T-helper 9 cell (primary cell): Measurements from ENCODE around the gene SULF2.
A peak's percentile ranks its signal among the peaks of the same experiment; 100 is the strongest.

Source experiments
- DNase-seq: peaks from one replicate; pipeline ENCODE4 v3.0.0-alpha.2; 2020

Gene SULF2

DNA sequence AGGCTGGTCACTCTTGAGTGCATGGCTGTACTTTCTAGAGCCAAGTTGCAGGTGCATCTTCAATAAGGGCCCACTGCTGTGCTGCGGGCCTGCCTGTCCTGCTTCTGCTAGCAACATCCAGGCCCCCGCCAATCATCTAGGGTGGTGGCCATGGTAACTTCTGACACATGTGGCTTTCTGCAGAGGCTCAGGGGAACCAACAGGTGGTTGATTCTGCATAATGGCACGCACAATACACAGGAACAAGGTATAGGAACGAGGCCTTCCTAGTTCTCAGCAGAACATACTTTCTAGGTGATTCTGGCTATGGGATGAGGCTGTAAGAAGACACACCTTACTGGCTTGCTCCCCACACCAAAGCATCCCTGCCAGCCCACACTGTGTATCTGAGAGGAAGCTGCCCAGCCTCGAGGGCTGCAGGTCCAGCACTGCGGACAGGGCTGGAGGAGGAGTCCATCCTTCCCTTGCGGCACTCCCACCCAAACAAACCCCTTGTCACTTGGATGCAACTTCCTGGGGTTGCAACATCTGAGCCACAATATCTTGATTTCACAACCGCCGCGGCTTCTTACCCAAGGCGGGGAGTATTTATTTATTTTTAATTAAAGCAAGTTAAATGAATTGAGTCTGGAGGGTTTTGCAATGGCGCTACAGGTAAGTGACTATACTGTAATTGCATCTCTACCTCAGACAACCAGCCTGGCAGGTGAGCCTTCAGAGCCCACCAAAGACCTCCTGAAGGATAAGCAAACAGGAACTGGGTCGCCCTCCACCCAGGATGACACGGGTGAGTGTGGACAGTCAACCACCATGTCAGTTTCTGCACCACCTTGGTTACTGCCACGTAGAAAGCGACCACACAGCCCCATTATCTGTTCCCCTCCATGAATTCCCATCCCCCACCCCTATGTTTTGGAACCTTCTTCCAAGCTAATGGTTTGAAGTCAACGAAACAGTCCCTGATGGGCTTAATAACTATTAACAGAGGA lies 49.6 kb downstream of the SULF2 start:
- no peak for DNase-seq

DNA sequence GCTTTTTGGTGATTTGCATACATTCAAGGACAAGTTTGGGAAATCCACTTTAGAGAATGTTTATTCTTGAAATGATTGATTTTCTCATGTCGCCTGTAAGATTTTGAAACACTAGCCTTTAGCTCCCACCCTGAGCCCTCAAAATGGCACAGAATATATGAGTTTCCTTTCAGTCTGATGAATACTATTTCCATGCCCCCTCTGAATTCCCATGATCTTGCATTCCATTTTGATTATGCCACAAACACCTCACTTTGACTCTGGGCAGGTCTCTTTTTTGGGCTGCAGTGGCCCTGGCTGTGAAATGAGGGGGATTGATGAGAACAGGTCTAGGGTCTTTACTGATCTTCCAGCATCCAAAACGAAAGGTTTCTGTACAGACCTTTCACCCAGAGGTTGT lies 50.4 kb downstream of the SULF2 start:
- no peak for DNase-seq

DNA sequence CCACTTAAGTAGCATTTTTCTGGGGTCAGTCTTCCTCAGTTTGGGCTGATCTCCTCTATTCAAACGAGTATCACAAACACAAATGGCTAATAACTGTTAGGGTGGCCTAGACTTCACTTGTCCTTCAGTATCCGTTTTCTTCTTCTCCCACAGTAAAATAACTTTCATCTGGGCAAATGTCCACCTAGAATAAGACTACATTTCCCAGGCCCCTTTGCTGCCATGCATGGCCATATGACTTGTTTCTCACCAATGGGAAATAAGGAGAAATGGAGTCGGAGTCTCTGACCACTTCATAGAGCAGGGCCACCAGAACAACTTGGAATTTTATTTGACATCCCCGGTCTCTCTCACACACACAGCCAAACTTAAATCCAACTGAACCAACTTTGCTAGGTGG lies 51.4 kb downstream of the SULF2 start:
- no peak for DNase-seq

DNA sequence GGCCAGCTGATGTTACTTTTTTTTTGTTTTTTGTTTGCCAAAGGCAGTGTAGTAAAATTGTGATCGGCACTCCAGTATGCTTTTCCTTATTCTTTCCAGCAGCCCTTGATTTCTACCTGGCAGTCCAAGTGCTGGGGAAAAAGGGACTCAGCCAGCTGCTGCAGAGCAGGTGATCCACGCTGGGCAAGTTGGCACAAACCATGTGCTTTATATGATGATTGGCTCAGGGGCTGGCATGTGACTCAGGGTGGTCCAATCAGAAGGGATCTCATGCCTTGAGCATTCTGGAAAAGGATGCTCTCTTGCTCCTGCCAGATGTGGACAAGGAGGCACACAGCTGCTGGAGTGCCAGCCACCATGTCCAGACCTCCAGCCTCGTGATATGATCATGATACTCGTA lies 54.5 kb downstream of the SULF2 start:
- no peak for DNase-seq

DNA sequence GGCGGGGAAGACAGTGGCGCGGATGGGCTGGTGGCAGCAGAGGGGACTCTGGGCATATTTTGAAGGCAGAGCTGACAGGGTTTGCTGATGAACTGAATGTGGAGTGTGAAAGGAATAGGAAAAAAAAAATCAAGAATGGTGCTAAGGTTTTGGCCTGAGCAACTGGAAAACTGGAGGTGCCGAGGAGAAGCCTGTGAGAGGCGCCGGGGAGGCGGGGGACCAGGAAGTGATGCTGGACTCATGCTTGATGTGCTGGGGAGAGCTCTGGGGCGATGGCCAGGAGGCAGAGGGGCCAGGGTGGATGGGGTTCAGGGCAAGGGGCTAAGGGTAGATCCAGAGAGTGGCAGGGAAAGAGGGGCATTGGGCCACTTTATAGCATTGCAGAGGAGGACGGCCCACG lies 55.8 kb downstream of the SULF2 start:
- DNase-seq: no peak

DNA sequence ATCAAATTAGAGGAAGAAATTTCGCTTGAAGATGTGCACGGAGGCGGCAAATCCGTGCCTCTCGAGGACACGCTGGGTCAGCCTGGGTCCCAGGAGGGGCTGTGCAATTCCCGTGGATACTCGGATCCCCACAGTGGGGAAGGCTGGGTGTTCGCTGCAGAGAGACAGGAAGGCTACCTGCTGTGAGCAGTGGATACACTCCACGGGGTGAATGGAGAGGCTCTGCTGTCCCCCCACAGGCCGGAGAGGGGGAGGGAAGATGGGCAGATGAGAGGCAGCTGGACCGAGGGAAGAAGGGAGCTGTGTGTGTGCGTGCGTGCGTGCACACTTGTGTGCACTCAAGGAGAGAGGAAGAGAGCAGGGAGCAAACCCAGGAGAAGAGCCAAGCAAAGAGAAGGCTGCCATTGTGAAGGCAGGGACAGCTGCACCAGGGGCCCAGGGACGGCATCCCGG lies 57.3 kb downstream of the SULF2 start:
- DNase-seq: no peak

DNA sequence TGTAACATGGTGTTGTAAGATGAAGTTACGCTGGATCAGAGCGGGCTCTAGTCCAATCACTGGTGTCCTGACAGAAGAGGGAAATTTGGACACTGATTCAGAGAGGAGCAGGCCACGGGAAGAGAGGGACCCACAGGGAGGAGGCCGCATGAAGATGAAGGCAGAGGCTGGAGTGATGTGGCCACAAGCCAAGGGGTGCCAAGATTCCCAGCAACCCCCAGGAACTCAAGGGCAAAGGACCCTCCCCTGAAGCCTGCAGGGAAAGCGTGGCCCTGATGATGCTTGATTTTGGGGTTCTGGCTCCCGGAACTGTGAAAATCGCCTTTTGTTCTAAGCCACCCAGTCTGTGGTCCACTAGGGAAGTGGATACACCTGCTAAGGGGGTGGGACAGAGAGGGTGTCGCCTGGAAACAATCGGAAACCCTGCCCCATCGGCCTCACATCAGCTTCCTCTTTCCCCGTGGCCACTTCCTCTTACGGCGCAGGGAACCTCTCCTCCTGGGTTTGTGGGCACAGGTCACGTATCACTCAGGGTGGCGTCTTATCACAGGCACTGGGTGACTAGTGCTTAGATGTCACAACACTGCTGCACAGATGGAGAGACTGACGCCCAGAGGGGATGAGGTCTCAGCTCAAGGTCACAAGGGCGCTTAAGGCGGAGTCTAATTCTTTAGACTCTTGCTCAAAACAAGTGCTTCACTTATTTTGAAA lies 58.0 kb downstream of the SULF2 start:
- peak; percentile 49 for DNase-seq

DNA sequence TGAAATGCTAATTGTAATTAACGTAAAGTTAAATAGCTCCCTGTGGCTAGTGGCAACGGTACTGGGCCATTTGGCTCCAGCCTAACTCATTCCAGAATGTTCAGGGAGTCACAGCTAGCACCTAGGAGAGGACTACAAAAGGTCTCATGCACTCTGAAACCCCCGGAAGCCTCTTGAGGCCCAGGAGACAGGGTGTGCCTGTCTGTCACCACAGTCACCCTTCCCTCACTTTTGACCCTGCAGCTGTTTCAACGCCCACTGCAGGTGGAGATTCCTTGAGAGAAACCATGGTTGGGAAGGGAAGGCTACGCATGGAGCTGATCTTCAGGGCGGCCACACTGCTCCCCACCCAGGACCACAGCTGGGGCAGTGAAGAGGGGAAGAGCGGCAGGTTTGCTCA lies 58.6 kb downstream of the SULF2 start:
- DNase-seq: no peak

DNA sequence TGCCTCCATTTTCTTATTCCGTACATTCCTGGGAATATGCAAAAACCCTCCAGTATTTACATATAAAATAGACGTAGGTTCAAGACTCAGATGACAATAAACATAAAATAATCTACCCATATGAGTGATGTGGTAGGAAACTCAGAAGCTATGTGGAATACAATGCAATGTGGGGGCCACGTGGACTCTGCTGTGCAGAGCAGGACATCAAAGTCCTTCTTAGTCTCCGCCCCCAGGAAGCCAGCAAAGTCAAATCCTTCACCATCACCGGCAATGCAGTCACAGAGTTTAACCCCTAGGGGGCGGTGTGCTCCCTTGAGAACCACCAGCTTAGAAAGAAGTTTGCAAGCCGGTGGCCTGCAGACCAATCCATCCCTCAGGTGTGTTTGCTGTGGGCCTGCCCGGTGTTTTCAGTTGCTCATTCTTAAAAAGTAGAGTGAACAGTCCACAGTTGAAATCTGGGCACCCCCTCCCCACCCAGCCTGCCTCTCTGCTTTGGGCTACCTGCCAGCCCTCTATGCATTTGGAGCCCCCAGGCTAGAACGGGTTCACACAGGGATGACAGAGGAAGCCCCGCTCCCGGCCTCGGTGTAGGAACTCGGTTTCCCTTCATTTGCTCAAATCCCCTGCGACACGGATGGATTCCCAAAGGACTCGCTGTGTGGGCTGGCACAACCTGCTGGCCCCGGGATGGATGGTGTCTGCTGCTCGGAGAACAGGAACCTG lies 59.9 kb downstream of the SULF2 start:
- DNase-seq: peak; percentile 65

DNA sequence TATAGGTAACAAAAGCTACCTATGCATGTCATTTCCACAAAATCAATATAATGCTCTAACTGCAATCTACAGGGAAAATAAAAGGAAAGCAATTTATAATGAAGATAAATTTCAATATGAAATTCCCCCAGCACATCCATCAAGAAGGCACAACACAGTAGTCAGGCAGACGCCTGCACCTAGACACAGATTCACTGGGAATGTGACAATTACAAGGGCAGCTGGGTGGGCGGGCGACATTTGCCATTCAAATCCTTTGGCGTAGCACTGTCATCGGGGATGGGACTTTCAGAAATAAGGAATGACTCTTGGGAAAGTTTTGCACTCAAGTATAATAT lies 60.4 kb downstream of the SULF2 start:
- DNase-seq: no peak

DNA sequence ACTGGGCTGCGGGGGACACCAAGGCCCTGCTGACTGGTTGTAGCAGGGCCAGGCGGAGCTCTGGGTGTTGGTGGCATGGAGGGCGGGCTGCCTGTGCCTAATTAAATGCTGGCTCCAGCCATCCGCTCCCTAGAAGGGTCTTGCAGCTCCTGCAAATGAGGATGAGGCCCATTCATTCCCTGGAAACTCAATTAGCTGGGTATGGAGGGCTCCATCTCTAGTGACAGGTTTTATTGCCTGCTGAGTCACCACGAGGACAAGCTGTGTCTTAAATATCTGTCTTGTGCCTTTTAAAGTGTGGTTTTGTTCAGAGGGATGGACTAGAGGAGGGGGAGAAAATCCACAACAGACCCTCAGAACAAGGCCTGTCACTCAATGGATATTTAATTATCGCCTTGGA lies 60.9 kb downstream of the SULF2 start:
- DNase-seq: no peak

DNA sequence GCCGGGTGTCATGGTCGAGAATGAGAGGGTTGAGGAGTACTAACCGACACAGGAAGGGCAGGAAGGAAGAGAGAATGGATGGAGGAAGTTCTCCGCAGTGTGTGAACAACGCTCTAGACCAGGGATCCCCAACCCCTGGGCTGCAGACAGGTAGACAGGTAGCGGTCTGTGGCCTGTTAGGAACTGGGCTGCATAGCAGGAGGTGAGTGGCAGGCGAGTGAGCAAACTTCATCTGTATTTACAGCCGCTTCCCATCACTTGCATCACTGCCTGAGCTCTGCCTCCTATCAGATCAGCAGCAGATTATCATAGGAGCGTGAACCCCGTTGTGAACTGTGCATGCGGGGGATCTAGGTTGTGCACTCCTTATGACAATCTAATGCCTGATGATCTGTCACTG lies 62.0 kb downstream of the SULF2 start:
- DNase-seq: no peak

DNA sequence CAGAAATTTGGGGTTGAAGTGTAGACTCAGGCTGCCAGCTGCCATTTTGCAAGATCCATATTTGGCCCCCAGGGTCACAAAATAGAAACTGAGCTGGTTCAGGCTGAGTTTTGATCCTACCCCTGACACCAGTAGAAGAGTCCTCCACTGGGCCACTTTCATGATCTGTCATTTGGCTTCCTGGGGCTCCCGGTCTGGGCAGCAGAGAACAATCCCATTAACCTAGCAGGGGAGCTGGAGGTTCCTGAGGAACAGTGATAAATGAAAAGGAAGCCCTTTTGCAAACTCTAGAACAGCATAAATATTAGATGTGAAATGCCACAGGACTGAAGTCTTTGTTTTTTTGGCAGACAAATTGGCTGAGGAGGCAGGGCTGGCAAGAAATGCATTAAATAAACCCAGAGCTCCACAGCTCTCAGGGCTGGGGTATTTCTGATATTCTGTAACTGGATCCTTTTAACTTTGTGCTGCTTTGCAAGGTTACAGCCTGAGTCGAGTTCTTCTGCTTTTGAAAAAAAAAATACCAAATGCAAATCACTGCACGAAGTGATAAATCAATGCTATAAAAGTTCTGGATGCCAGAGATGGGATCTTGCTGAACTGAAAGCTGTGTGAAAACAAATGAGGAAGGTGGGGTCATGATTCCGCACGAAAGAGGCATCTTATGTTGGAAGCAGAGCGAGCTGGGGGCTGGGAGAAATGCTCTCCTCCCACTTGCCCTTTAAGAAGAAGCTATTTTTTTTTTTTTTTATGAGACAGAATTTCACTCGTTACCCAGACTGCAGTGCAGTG lies 64.4 kb downstream of the SULF2 start:
- DNase-seq: no peak

DNA sequence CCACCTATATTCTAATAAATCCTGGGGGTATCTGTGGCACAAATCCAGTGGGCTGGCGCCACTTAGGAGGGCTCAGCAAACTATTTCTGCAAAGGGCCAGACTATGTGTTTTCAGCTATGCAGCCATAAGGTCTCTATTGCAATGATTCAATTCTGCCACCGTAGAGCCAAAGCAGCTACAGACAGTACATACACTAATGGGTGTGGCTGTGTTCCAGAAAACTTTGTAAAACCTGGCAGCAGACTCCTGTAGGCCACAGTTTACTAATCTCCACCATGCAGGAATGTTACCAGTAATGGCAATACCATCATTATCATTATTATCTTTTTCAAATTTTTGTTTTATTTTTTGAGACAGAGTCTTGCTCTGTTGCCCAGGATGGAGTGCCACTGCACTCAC lies 65.7 kb downstream of the SULF2 start:
- DNase-seq: no peak

DNA sequence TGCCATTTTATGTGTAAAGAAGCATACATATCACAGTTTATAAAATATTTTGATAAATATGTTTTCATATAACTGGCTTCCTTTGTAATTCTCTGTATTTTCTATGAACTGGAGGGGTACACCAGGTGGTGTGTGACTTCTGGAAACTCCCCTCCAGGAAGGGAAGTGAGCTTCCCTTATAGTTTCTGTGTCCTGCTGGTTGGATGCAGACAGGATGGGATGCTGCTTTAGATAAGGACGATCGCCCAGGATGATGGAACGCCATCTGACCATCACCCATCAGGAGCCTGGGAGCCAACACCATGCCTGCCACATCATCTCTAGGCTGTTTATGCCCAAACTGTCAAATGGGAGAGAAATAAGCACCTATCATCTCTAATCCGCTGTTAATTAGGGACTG lies 66.1 kb downstream of the SULF2 start:
- no peak for DNase-seq

DNA sequence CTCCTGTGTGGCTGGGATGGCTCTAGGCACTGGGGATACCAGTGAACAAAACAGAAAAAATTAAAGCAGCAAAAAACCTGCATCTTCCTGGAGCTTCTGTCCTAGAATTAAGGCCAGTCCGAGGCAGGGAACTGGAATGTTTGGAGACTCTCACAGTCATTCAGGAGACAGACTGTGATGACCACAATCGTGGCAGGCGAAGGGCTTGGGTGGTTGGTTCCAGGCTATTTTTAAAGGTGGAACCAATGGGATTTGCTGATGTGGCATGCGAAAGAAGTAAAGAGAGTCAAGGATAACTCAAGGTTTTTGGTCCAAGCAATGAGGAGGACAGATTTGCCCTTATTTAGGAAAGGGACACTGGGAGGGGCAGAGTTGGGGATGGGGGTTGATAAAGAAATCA lies 66.9 kb downstream of the SULF2 start:
- no peak for DNase-seq

DNA sequence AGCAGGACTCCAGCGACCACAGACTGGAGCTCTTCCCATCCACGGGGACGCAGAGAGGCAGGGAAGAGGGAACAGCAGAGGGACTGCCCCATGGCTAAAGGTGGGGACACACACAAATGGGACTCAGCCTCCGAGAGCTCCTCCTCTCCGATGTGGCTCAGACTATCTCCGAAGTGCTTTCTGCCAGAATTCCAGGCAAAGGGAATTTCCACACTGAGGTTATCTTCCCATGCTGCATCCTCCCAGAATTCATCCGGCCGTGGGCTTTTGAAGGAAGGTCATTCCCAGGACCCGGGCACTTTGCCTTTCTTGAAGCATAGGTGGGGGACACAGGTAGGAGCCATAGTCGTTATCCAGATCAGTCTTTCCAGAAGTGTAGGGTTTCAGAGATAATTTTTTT lies 67.9 kb downstream of the SULF2 start:
- DNase-seq: no peak

DNA sequence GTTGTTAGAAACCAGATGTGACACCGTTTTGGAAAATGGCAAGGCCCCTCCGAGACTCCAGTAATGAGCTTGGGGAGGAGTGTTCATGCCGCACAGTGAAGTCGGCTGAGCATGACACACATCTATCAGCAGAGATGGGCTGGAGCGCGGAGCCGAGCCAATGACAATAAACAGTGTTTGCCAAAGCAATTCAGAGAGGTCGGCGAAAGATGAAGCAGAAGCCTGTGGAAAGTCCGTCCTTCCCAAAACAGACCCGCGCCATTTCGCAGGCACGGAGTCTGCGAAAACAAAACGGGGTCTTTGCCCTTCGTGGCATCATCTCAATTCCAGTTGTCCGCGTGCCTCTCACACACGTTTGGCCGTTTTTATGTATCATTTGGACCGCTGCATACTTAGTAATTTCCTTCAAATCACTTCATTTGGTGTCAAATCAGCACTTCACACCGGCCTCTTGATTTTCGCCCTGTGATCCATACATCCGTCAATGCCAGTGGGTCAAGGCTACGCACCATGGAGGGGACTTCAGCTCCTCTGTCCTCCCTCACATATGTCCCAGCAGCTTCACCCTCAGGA lies 71.3 kb downstream of the SULF2 start:
- DNase-seq: no peak

DNA sequence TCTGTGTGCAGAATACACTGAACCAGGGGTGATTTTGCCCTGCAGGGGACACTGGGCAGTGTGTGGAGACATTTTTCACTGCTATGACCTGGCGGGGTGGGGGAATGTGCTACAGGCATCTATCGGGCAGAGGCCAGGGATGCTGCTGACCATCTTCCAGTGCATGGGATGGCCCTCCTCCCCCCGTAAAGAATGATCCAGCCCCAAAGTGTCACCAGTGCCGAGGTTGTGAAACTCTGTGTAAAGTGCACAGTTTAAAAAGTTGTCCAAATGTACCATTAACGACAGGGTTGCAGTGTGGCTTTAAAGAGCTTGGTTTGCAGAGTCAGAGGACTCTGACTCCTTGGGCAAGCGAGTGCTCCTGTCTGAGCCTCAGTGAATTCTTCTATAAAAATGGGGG lies 72.1 kb downstream of the SULF2 start:
- DNase-seq: no peak

DNA sequence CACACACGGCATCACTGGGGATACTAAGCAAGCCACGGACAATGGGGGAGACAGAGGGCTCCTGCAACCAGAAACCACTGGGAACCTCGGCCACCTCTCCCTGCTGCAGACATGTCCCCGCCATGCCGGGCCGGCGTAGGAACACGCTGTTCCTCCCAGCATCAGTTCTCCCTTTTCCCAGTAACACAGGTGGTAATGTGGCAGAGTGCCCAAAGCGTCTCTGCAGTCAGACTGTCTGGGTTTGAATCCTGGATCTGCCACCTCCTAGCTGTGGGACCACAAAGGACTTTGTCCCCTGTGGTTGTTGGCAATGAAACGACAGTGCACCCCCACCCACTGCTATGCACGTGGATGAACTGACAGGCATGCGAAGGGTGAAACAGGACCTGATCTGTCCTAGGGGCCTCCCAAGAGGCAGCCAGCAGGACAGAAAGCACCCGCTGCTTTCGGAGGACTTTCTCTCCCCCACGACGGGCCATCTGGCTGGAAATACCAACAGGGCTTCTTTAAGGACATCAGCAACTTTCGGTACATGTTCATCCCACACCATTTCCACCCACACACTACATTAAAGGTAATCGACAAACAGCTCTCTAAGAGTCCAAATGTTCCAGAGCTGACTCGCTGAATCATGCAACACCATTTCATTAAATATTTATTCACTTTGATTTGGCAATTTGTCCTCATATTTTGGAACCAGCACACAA lies 74.1 kb downstream of the SULF2 start:
- DNase-seq: no peak

DNA sequence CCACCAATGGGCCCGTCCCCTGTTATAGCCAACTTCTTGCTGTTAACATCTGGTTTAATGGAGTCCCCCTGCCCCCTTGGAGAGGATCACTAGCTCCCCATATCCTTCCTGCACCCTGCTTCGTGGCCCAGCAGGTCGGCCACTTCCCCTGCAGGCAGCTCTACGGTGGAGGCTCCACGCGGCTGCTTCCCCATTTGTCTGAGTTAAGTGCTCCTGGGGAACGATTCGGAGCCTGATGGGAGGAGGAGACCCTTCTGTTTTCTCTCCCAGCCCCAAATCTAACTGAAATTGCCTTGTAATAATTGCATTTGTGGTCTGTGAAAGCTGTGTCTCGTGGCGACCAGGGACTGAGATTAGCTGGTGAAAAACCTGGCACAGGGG lies 74.6 kb downstream of the SULF2 start:
- no peak for DNase-seq
